Measurements from ENCODE around the gene NBEA. TPM values are rescaled to one million over a fixed set of nuclear protein-coding genes. Genes with fewer than 3 reads are reported as not detected.
A peak's percentile ranks its signal among the peaks of the same experiment; 100 is the strongest.
"Not testable (repeated sequence)": the region's sequence is repeated elsewhere in the genome, so short reads cannot be mapped to it uniquely, and the experiment has no call there.

The NBEA gene
- total RNA-seq, 1 donor from 2014 or later = 6.1 TPM

GRCh38 chr13:34901572-34901971 lies 40.5 kb upstream of the NBEA start:
- no peaks in the 10 kb centered on the region for H3K27me3 ChIP-seq (ENCODE audit: control insufficient read depth, insufficient read depth, low read length)
- H3K4me3 ChIP-seq (ENCODE audit: low read depth, low read length) = no peak overlapping the region
- H3K36me3 ChIP-seq (ENCODE audit: control insufficient read depth, insufficient read depth, low read length) = no peaks in the 10 kb centered on the region
- TF ChIP-seq, protein P1, sequence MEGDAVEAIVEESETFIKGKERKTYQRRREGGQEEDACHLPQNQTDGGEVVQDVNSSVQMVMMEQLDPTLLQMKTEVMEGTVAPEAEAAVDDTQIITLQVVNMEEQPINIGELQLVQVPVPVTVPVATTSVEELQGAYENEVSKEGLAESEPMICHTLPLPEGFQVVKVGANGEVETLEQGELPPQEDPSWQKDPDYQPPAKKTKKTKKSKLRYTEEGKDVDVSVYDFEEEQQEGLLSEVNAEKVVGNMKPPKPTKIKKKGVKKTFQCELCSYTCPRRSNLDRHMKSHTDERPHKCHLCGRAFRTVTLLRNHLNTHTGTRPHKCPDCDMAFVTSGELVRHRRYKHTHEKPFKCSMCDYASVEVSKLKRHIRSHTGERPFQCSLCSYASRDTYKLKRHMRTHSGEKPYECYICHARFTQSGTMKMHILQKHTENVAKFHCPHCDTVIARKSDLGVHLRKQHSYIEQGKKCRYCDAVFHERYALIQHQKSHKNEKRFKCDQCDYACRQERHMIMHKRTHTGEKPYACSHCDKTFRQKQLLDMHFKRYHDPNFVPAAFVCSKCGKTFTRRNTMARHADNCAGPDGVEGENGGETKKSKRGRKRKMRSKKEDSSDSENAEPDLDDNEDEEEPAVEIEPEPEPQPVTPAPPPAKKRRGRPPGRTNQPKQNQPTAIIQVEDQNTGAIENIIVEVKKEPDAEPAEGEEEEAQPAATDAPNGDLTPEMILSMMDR (IDR thresholded peaks at IDR 0.05; ENCODE audit: insufficient read depth, low read length, poor library complexity, severe bottlenecking) = no peak
- DNase-seq (ENCODE audit: low read depth) = no peak

GRCh38 chr13:34911159-34911558 lies 30.9 kb upstream of the NBEA start:
- no peaks in the 10 kb centered on the region for H3K36me3 ChIP-seq (ENCODE audit: control insufficient read depth, insufficient read depth, low read length)
- no peaks in the 10 kb centered on the region for H3K27me3 ChIP-seq (ENCODE audit: control insufficient read depth, insufficient read depth, low read length)
- TF ChIP-seq, protein P1 (IDR thresholded peaks at IDR 0.05; ENCODE audit: insufficient read depth, low read length, poor library complexity, severe bottlenecking) = no peak
- no peak for DNase-seq (ENCODE audit: low read depth)
- H3K4me3 ChIP-seq (ENCODE audit: low read depth, low read length) = no peak overlapping the region

- DNase-seq (ENCODE audit: low read depth) = peak; percentile 2
- no peak overlapping the region for H3K4me3 ChIP-seq (ENCODE audit: low read depth, low read length)
- TF ChIP-seq, protein P1 (IDR thresholded peaks at IDR 0.05; ENCODE audit: insufficient read depth, low read length, poor library complexity, severe bottlenecking) = no peak
- no peaks in the 10 kb centered on the region for H3K27me3 ChIP-seq (ENCODE audit: control insufficient read depth, insufficient read depth, low read length)
- no peaks in the 10 kb centered on the region for H3K36me3 ChIP-seq (ENCODE audit: control insufficient read depth, insufficient read depth, low read length)
These were observed 29.0 kb upstream of the NBEA start for GRCh38 chr13:34913040-34913439.

GRCh38 chr13:34914416-34914815 lies 27.7 kb upstream of the NBEA start:
- H3K36me3 ChIP-seq (ENCODE audit: control insufficient read depth, insufficient read depth, low read length) = no peaks in the 10 kb centered on the region
- TF ChIP-seq, protein P1 (IDR thresholded peaks at IDR 0.05; ENCODE audit: insufficient read depth, low read length, poor library complexity, severe bottlenecking) = no peak
- no peaks in the 10 kb centered on the region for H3K27me3 ChIP-seq (ENCODE audit: control insufficient read depth, insufficient read depth, low read length)
- H3K4me3 ChIP-seq (ENCODE audit: low read depth, low read length) = no peak overlapping the region
- DNase-seq (ENCODE audit: low read depth) = no peak

GRCh38 chr13:34926508-34926907 lies 15.6 kb upstream of the NBEA start:
- Histone ChIP-seq H3K27me3 (ENCODE audit: control insufficient read depth, insufficient read depth, low read length) (no peaks in the 10 kb centered on the region), H3K4me3 (ENCODE audit: low read depth, low read length) (no peak overlapping the region), H3K36me3 (ENCODE audit: control insufficient read depth, insufficient read depth, low read length) (no peaks in the 10 kb centered on the region)
- peak; percentile 31 for DNase-seq (ENCODE audit: low read depth)
- TF ChIP-seq, protein P1 (IDR thresholded peaks at IDR 0.05; ENCODE audit: insufficient read depth, low read length, poor library complexity, severe bottlenecking) = no peak

DNA sequence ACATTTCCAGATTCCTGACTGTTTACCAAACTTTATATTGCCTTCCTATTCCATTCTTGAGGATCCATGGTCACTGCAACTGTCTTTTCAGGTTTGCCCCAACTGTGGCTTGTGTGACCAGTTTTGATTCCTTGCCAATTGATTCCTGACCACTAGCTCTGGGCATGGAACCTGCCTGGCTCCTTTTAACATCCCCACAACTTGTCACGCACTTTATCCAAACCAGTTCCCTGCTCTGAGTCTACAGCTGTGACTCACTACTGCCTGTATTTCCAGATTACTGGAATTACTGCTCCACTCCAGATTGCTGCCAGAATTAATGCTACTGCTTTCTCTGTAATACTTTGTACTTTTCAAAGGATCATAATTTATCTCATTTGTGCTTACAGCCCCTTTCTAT lies 13.4 kb upstream of the NBEA start:
- not testable (repeated sequence) for H3K36me3 ChIP-seq (ENCODE audit: control insufficient read depth, insufficient read depth, low read length); H3K27me3 ChIP-seq (ENCODE audit: control insufficient read depth, insufficient read depth, low read length); H3K4me3 ChIP-seq (ENCODE audit: low read depth, low read length); DNase-seq (ENCODE audit: low read depth)

All from kidney epithelial cell (primary cell).